HG03066 (cell line): Measurements from ENCODE around the gene SPOCD1.

Experiments used
- ATAC-seq: cut with Tn5 transposase; IDR thresholded peaks from one replicate; pipeline ENCODE4 v1.9.1; 2021; ENCODE audit warnings: low read depth; ENCODE audit not compliant: unreplicated experiment

Gene SPOCD1

DNA sequence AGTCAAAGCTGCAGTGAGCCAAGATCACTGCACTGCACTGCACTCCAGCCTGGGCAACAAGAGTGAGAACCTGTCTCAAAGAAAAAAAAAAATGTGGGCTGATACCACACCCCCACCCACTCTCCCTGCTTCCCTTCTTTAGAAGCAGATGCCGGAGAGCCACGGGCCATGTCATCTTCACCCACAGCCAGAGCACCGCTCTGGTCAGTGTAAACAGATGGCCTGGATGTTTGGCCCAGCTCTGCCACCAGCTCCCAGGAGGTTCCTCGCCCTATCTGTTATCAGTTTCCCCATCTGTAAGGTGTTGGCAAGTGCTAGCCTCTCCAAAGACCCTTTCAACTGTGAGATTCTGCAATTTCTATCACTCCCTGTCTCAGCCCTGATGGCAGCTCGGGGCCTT, 39.8 kb downstream of the SPOCD1 start:
- ATAC-seq: no peak

- ATAC-seq: no peak
Observed at GRCh38 chr1:31775210-31775999, 40.4 kb downstream of the SPOCD1 start.

GRCh38 chr1:31774495-31774894, 41.3 kb downstream of the SPOCD1 start:
- no peak for ATAC-seq

DNA sequence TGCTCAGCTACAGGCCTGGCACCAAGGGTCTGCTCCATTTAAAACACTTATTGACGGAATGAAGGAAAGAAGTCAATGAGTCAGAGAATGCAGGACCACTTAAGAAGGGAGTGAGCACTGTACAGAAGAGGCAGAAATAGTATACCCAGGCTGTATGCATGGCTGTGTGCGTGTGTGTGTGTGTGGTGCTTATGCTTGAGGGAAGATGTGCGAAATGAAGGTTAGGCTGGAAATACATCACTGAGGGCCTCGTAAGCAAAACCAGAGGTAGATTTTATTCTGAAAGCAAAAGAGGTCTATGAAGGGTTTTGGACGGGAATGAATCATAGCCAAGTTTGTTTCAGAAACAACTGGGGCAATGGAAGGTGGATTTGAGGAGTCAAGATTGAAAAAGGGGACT, 42.0 kb downstream of the SPOCD1 start:
- ATAC-seq: no peak

- no peak for ATAC-seq
Observed at GRCh38 chr1:31772669-31773248, 43.1 kb downstream of the SPOCD1 start.

- ATAC-seq: no peak
Observed at GRCh38 chr1:31771891-31772668, 43.7 kb downstream of the SPOCD1 start.

DNA sequence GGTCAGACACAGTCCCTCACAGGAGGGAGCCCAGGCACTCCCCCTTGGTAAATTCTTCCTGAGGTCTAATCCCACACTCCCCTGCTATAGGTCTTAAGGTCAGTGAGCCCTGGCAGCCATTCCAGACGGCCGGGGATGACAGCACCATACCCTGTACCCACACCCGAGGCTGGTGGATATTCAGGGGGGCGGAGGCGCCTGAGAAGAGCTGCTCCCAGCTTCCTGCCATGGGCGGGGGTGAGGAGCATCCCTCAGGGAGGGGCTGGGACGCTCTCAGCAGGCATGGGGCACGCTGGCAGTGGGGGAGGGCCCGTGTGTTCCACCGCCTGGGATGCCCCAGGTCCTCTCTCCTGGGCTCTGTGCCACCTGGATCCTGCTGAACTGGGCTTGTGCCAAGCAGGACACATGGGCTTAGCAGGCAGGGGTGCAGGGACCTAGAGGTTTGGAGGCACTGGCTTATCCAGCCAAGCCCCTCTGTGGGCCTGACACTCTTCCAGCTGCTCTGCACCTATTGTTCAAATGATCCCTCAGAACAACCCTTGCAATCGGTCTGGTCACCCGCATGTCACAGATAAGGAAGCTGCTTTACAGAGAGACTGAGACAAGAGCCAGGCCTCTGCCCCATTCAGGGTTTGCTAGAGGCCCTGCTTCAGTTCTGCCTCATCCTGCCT, 46.0 kb downstream of the SPOCD1 start:
- ATAC-seq: no peak

DNA sequence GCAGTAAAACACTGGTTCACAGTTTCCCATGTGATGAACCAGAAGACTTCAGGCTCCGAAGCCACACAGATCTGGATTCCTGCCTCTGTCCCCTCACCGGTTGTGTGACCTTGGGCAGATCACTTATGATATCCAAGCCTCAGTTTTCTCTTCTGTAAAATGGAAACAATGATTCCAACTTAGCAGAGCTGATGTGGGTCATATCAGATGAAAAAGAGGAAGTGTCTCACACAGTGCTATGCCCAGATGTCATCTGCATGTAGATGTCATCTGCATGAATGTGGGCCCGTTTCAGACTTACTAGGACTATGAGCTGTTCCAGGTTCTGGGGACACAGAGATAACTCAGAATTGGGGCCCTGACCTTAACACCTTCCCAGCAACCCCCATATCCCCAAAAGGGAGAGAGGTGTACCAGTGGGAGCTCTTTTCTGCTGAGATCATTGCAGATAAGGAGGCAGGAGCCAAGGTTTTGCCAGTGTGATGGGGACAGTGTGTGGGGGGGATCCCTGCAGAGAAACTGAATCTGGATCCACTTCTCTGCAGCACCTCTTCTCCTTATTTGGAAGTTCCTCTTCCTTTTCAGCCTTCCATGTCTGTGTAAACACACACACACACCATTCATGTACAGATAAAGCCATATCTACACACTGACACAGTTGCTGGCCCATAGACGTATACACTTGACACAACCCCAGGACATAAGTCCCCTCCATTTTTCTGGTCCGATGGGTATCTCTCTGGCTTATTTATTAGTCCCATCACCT, 46.7 kb downstream of the SPOCD1 start:
- no peak for ATAC-seq

DNA sequence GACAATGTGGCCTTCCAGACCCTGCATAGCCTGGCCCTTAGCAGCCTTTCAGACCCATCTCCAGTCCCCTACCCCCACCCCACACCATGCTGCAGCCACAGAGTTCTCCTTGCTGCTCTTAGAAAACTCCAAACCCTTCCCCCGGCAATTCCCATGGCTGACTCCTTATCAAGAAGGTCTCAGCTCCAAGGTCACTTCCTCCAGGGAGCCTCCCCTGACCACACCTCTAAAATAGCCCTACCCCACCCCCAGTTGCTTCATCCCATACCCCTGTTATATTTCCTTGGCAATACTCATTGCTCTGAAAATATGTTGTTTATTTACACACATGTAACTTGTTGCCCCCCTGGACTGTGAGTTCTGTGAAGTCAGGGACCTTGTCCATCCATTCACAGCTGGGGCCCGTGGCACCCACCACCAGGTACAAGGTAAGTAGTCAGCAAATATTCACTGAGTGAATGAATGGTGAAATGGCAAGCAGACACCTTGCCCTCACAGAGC, 47.4 kb downstream of the SPOCD1 start:
- ATAC-seq: no peak

- ATAC-seq: no peak
Observed at GRCh38 chr1:31767225-31767624, 48.6 kb downstream of the SPOCD1 start.

DNA sequence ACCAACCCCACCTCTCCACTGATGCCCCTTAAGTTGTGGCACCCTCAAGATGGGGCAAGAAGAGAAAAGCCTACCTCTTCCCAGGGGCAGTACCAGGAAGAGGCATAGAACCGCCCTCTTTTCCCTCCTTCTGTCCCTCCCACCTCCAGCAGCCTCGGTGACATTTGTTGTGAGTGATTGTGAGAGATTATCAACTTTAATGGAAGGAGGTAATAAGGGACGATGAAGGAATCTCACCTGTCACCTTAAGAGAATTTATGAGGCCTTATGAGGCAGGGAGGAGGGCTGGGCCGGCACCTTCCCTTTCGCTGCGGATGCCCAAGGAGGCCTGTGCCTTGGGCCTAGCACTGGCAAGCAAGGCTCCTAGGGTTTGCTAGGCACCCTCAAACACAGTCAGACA, 50.3 kb downstream of the SPOCD1 start:
- ATAC-seq: no peak

GRCh38 chr1:31765041-31765467, 50.8 kb downstream of the SPOCD1 start:
- ATAC-seq: no peak

DNA sequence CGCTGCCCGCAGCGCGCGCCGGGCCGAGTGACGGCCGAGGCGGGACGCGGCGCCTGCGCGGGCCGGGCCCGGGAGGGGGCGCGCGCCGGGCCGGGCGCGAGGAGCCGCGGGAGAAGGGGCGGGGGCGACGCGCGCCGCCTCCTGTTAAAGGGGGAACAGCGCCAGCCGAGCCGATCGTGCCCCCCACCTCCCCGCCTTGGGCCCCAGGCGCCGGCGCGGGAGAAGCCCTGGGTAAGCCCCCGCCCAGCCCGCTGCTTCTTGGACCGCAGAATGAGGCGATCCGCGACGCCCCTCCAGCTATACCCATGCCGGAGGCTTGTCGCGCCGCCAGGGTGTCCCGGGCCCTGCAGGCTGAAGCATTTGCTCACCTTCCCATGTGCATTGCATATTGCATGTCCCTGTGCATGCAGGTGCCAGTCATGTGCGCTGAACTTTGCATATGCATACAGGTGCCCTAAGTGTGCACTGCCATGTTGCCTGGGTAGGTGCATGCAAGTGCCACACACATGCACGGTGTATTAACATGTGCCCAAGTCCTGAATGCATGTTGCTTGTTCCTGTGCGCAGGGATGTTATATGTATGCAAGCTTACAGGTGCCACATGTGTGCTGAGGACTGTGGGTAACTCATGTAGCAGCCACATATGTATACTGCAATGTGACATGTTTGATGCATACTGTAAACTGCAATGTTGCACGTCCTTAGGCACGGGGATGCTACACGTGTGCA, 51.3 kb downstream of the SPOCD1 start, which contains the start of gene ADGRB2:
Gene ADGRB2, minus strand, starts transcription at position 29 of the 729 bp plus-strand sequence. CDS start 7,119 bp downstream, outside the sequence.
- ATAC-seq: no peak

DNA sequence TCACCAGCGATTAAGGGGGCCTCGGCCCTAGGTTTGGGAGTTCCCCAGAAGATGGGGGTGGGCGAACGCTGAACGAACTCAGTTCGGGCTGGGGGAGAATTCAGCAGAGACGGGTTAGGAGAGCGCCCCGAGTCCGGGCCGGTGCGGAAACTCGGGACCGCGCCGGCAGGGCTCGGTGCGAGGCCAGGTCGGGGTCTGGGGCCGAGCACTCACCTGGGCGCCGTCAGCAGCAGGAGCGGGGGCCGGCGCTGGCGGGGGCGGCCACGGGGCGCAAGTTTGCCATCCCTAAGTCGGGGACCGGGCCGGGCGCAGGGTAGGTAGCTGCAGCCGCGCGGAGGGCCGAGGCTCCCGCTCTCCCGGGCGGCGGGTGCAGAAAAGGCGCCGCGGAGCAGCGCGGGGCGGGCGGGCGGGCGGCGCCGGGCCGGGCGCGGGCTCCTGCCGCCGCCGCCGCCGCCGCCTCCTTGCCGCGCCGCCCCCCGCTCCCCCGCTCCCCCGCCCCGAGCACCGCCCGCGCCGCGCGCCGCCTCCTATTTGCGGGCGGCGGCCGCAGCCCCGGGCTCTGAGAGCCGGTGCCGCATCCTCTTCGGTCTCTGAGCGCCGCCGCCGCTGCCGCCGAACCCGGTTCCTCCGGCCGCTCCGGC, 52.0 kb downstream of the SPOCD1 start:
- no peak for ATAC-seq

DNA sequence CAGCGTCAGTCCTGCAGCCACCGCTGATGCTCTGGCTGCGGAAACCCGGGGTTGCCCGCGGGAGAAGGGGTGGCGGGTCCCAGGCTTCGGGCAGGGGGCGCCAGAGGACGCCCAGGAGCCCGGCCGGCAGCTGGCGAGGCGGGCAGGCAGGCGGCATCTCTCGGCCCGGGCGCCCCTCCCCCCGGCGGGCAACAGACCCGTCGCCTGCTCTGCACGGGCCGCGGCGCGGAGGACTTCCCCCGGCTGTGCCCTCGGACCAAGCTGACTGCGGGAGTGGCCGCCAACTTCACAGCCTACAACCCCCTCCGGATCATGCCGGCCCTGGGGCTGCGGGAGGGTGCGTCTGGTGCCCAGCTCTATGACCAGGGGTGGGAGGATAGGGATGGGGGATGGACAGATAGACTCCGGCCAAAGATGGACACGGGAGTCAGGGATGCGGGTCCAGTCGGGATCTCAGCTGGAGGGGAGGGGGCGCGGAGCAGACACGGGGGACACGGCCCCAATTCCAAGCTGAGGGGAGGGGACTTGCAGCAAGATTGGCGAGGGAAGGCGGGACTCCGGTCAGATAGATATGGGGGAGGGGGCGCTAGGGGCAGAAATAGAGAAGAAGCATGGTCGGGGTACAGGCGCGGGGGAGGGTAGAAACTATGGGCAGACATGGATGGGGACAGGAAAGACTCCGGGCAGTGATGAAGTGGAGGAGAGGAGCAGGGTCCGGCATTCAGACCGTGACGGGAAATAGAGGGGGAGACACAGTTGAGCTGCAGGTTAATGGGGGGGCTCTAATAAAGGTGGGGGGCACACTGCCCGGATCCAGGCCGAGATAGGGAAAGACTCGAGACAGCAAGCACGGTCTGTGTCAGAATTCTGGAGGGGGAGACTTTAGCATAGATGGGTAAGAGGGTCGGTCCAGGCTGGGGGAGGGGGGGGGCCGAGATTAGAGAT, 52.8 kb downstream of the SPOCD1 start:
- no peak for ATAC-seq

DNA sequence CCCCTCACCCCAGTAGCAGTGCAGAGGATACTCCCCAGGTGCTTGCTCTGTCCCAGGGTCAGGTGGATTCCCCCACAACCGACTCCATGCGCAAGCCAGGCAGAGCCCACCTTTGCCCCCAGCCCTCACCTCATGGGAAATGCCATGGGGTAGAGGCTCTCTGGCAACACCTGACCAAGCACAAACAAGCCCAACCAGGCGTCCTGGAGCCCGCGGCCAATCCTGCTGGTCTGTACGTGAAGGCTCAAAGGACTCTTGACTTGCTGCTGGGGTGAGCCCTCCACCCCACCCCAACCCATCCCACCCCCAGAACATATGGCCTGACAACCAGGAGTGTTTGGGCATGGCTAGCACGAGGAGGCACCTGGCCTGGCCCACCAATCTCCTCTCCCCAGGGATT, 53.5 kb downstream of the SPOCD1 start:
- no peak for ATAC-seq

DNA sequence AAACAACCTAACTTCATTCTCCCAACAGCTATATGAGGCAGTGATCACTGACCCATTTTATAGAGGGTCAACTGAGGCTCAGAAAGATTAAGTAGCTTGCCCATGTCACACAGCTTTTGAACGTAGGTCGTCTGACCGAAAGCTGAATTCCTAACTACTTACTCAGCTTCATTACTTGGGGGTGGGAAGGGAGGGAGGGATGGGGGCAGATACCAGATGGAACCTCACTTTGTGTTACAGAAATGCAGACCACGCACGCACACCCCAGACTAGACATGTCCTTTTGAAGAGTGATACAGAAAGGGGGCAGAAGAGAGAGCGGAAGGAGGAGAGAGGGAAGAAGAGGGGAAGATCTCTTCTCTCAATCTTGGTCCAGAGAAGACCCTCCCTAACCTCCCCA, 53.9 kb downstream of the SPOCD1 start:
- no peak for ATAC-seq
